ENCODE results near the gene TAT.

TAT gene

DNA sequence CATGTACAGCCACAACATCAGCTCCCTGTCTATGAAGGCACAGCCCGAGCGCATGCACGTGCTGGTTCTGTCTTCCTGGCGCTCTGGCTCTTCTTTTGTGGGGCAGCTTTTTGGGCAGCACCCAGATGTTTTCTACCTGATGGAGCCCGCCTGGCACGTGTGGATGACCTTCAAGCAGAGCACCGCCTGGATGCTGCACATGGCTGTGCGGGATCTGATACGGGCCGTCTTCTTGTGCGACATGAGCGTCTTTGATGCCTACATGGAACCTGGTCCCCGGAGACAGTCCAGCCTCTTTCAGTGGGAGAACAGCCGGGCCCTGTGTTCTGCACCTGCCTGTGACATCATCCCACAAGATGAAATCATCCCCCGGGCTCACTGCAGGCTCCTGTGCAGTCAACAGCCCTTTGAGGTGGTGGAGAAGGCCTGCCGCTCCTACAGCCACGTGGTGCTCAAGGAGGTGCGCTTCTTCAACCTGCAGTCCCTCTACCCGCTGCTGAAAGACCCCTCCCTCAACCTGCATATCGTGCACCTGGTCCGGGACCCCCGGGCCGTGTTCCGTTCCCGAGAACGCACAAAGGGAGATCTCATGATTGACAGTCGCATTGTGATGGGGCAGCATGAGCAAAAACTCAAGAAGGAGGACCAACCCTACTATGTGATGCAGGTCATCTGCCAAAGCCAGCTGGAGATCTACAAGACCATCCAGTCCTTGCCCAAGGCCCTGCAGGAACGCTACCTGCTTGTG lies 40.0 kb downstream of the TAT start:
- no peak for DNase-seq

DNA sequence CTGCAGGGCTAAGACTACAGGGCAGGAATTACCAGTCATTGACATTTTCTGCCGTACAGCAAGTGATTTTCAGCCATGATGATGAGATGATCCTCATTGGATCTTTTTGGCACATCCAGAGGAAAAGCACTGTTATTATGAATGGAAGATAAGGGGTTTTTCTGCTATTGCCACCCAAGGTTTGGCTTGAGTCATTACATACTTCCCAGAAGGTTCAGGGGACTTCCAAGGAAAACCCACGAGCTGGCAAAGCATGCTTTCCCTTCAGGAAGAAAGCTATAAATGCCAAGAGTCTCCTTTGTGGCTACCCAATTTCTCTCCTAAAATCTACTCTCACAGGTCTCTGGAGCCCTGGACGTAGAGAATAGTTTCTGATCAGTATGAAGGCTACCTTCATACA lies 44.5 kb downstream of the TAT start:
- DNase-seq: no peak

DNA sequence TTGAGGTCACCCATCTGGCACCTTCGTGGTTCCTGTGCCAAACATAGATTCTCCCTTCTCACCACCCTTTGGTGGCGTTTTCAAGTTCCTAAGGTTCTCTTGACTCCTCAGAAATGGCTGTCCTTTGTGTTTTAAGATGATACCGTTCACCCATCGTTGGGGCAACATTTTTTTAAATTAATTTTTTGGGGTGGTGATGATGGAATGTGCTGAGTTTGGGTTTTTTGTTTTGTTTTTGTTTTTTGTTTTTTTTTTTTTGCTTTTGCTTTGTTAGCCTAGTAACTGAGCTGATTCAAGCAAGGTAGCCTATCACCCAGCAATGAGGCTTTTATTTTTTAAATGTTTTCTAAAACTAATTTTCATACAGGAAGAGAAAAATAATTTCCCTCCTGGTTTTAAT lies 48.0 kb downstream of the TAT start:
- no peak for DNase-seq

DNA sequence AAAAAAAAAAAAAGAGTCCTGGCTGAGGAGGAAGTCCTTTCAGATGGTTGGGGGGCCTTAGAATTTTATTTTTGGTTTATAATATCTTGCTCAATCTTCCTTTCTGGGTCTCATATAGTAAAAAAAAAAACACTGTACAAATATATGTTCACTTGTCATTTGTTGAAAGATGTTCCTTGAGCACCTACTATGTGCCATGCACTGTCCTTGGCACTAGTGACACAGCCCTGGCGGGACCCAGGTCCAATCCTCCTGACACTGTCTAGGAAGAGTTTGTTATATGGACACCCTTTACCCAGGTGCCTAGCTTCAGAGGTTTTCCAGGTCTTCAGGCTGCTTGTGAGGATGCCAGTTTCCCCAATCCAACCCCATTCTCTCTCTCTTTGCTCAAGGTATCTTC lies 48.6 kb downstream of the TAT start:
- DNase-seq: no peak

DNA sequence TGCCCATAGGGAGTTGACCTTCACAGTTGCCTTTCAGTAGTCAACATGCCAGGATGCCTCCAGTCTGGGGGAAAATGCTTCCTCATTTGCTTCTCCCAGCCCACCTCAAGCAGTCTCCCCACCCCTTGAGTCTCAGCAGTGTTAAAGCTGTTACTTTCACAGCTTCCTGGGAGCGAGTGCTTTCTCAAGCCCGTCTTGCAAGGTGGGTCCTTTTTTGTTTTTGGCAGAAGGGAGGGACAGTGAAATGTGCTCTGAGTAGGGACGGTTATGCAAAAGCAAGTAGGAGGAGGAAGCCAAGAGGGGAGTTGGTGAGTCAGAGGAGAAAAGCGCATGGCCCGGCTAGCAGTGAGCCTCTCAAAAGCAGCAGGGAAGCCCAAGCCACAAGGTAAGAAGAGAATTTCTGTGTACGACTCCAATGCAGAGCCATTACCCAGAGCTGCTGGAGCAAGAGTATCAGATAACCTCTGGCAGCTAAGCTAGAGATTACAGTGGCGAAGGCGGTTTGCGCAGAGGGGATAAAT lies 50.7 kb downstream of the TAT start, which contains the start of gene CHST4:
CHST4 (plus strand) TSS at position 316 of the 521 bp plus-strand sequence. CDS start 10,252 bp downstream, outside the sequence.
- DNase-seq: no peak

DNA sequence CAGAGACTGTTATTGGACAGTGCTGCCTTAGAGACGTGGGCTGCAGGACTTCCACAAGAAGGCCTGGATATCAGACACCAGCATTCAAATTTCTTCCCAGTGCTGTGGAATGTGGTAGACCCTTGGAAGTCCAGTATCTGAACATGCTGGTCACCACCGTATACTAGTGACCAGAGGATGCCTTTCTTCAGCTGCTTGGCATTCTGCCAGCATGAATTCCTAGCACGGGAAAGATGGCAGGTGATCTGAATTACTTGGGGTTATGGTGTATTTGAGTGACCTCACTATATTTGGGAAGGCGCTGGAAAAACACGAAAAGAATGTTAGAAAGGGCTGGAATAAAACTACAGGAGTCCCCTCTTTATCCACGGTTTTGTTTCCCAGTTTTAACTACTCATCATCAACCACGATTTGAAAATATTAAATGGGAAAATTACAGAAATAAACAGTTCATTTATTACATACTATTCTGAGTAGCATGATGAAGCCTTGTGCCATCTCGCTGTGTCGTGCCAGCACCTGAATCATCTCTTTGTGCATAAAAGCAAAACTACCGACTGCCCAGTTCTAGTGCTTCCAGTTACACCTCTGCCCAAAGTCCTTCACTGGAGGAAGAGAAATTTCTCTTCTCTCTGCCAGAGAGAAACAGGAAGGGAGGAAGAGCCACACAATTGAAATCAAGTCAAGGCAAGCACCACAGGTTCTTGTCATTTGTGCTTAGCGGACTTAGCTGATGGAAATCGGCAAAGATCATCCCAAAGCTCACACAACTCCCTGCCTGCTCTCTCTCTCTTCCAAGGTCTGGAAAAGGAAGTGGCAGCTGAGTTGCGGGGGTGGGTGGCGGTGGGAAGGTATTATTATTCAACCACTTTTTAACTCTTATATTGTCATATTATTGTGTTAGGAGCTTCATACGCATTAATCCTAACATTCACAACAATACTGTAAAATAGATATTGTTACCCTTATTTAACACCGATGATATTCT lies 52.0 kb downstream of the TAT start:
- no peak for DNase-seq

DNA sequence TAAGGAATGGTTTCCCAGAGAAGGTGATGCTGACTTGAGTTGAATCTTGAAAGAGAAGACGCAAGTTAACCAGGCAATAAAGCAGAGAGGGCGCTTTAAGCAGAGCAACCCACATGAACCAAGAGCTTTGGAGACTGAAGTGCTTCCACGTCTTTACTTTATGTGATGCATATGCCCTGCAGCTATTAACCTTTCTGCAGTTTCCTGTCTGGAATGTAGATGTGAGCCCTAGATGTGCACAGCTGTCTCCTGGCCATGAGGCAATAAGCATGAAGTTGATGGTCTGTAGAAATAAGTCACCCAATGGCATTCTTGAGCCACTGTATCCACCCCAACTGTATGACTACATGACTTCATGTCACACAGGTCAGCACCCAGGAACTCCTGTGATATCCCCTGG lies 56.3 kb downstream of the TAT start:
- no peak for DNase-seq

Measured in activated effector memory CD4-positive, alpha-beta T cell treated with anti-CD3 and anti-CD28 coated beads, Interleukin-2, amount 50 U/mL, for 16 hours (primary cell).